Activated naive CD4-positive, alpha-beta T cell treated with anti-CD3 and anti-CD28 coated beads, Interleukin-2, amount 10 ng/mL, durations not matched to agents 7 days and 5 days (primary cell): ENCODE measurements around the gene PXK.

Experiments used
- CTCF ChIA-PET: fragments of 350-600 bp; sonication (Branson Sonifier 250); formaldehyde crosslinking; loops from one replicate; lab custom pipeline; 2021; ENCODE audit warnings: antibody characterized with exemption; lab: Charles Lee
- DNase-seq: peaks from one replicate; pipeline ENCODE4 v3.0.0-alpha.2; 2020
- H3K27ac Mint-ChIP-seq: one replicate; pipeline ENCODE4 v1.8.0; 2021; ENCODE audit warnings: mild to moderate bottlenecking, moderate library complexity, mixed read lengths
- H3K27me3 Mint-ChIP-seq: one replicate; pipeline ENCODE4 v1.8.0; 2021; ENCODE audit warnings: mild to moderate bottlenecking, mixed read lengths
- H3K36me3 Mint-ChIP-seq: one replicate; pipeline ENCODE4 v1.8.0; 2021; ENCODE audit warnings: mixed read lengths
- H3K4me1 Mint-ChIP-seq: one replicate; pipeline ENCODE4 v1.8.0; 2021; ENCODE audit warnings: mixed read lengths
- H3K4me3 Mint-ChIP-seq: one replicate; pipeline ENCODE4 v1.8.0; 2021; ENCODE audit warnings: mild to moderate bottlenecking, moderate library complexity, mixed read lengths
- H3K9me3 Mint-ChIP-seq: one replicate; pipeline ENCODE4 v1.8.0; 2021; ENCODE audit warnings: mixed read lengths

The PXK gene

GRCh38 chr3:58387650-58388546, 55.2 kb downstream of the PXK start:
- Mint-ChIP-seq H3K27ac (no peak overlapping the region), H3K9me3 (no peaks in the 10 kb centered on the region), H3K4me1 (peaks cover 20% of the 10 kb centered on the region), H3K36me3 (peaks cover 6% of the 10 kb centered on the region), H3K4me3 (no peak overlapping the region), H3K27me3 (no peaks in the 10 kb centered on the region)
- no peak for DNase-seq
- CTCF ChIA-PET = interaction anchor here (1.1 kb wide), 2 partner anchors 17 to 82 kb away, joined by 3 read pairs; partner anchors contain the start of genes HTD2 and RPP14

DNA sequence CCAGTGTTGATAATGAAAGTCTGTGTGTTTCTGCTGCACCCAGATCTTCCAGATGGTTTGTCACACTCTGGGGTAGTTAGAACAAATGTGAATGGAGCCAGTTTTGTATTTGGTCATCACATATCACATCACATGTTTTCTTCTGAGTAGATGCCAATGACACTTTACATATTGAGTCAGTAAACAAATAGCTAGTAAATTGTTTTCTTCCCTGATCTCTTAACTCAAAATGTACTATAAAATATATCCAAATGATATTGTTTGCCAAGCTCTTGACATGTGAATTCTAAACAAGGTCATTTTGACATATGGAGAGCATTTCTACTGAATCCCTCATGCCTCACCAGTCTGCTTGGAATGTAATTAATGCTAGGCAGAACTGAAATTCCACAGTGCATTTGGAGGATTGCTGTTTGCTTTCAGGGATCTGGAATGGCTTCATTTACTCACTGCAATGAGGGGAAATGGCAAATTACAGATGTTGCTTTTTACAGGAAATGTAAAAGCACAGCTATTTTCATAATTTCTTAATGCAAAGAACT, 55.9 kb downstream of the PXK start:
- DNase-seq = no peak
- no peak overlapping the region for H3K4me3 Mint-ChIP-seq
- H3K4me1 Mint-ChIP-seq = peaks cover 20% of the 10 kb centered on the region
- CTCF ChIA-PET = interaction anchor here (1.1 kb wide), 1 partner anchor 16 kb away, joined by 3 read pairs; no protein-coding TSS in a partner anchor
- peaks cover 4% of the 10 kb centered on the region for H3K36me3 Mint-ChIP-seq
- H3K27ac Mint-ChIP-seq = no peak overlapping the region
- H3K9me3 Mint-ChIP-seq = no peaks in the 10 kb centered on the region
- no peaks in the 10 kb centered on the region for H3K27me3 Mint-ChIP-seq

GRCh38 chr3:58391156-58391865, 58.6 kb downstream of the PXK start:
- H3K27me3 Mint-ChIP-seq = no peaks in the 10 kb centered on the region
- H3K36me3 Mint-ChIP-seq = peaks cover 8% of the 10 kb centered on the region
- no peaks in the 10 kb centered on the region for H3K9me3 Mint-ChIP-seq
- DNase-seq = no peak
- peaks cover 20% of the 10 kb centered on the region for H3K4me1 Mint-ChIP-seq
- CTCF ChIA-PET = interaction anchor here (1.0 to 1.2 kb wide), 2 partner anchors 66 to 127 kb away, joined by 3 read pairs; no protein-coding TSS in a partner anchor
- H3K27ac Mint-ChIP-seq = no peak overlapping the region
- no peak overlapping the region for H3K4me3 Mint-ChIP-seq

DNA sequence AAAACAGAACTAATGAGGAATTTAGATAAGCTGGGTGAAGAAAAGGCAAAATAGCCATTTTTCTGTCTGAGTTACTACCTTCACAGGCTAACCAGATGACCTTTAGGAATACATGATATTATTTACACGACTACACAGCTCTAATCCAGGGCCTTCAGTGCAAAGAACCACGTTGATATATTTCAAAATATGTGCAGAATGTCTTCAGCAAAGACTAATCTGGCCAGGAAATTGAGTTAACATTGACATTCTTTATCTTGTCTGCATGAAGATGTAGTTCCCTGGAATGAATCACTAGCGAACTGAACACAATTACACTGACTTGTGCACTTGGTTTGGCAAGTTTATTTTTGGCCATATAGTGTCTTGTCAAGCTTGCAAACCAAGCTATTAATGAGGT, 59.5 kb downstream of the PXK start:
- DNase-seq = no peak
- CTCF ChIA-PET = interaction anchor here (1.0 to 1.2 kb wide), 2 partner anchors 67 to 126 kb away, joined by 3 read pairs; no protein-coding TSS in a partner anchor
- no peak overlapping the region for H3K27ac Mint-ChIP-seq
- H3K36me3 Mint-ChIP-seq = peaks cover 9% of the 10 kb centered on the region
- H3K9me3 Mint-ChIP-seq = no peaks in the 10 kb centered on the region
- no peak overlapping the region for H3K4me3 Mint-ChIP-seq
- H3K27me3 Mint-ChIP-seq = no peaks in the 10 kb centered on the region
- H3K4me1 Mint-ChIP-seq = peaks cover 12% of the 10 kb centered on the region

- Mint-ChIP-seq H3K4me1 (no peaks in the 10 kb centered on the region), H3K4me3 (no peak overlapping the region), H3K27ac (no peak overlapping the region), H3K36me3 (peaks cover 21% of the 10 kb centered on the region), H3K27me3 (no peaks in the 10 kb centered on the region), H3K9me3 (no peaks in the 10 kb centered on the region)
- CTCF ChIA-PET = interaction anchor here (0.6 kb wide), 1 partner anchor 7 kb away, joined by 3 read pairs; no protein-coding TSS in a partner anchor
- DNase-seq = no peak
Observed at GRCh38 chr3:58394339-58394738, 61.6 kb downstream of the PXK start.

DNA sequence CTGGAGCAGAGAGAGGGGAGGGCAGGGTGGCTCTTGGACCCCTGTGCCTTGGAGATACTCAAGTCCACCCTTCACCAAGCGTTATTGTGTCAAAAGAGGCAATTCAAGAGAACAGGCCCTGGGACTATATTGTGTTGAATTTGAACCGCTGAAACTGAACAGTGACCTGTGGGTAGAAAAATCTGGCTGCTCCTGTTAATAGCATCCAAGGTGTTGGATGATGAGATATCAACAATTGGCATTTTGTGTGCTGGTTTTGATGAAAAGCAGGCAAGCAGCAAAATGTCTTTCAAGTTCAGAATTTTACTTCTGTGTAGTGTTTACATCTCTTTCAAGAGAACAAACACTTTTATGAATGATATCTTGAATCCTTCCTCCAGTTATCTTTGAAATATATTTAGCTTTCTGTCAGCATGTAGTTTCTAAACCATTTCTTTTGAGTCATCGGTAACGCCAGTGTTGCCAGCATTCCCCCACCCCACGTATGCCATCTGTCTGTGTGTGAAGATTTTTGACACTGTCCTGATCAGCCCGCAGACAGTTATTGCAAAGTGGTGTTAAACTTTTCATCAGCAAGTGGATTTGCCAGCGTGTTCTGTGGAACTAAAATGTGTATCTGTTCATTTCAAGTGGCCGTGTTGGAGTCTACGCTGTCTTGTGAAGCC, 66.1 kb downstream of the PXK start:
- H3K4me3 Mint-ChIP-seq = no peak overlapping the region
- peaks cover 21% of the 10 kb centered on the region for H3K36me3 Mint-ChIP-seq
- H3K4me1 Mint-ChIP-seq = peaks cover 5% of the 10 kb centered on the region
- no peak for DNase-seq
- no peak overlapping the region for H3K27ac Mint-ChIP-seq
- no peaks in the 10 kb centered on the region for H3K9me3 Mint-ChIP-seq
- CTCF ChIA-PET = no interaction called here
- no peaks in the 10 kb centered on the region for H3K27me3 Mint-ChIP-seq

GRCh38 chr3:58403513-58404109, 70.9 kb downstream of the PXK start:
- no peaks in the 10 kb centered on the region for H3K27me3 Mint-ChIP-seq

GRCh38 chr3:58404396-58404795, 71.7 kb downstream of the PXK start:
- peaks cover 12% of the 10 kb centered on the region for H3K36me3 Mint-ChIP-seq
- no peaks in the 10 kb centered on the region for H3K9me3 Mint-ChIP-seq
- H3K4me3 Mint-ChIP-seq = no peak overlapping the region
- DNase-seq = no peak
- H3K4me1 Mint-ChIP-seq = peaks cover 6% of the 10 kb centered on the region
- CTCF ChIA-PET = interaction anchor here (0.8 to 1.1 kb wide), 3 partner anchors 11 to 50 kb away, joined by 3 read pairs; no protein-coding TSS in a partner anchor
- H3K27me3 Mint-ChIP-seq = no peaks in the 10 kb centered on the region
- no peak overlapping the region for H3K27ac Mint-ChIP-seq

More at GRCh38 chr3:58403513-58404109, 70.9 kb downstream of the PXK start:
- no peak for DNase-seq
- Mint-ChIP-seq H3K36me3 (peaks cover 10% of the 10 kb centered on the region), H3K27ac (no peak overlapping the region), H3K4me1 (peaks cover 6% of the 10 kb centered on the region), H3K4me3 (no peak overlapping the region), H3K9me3 (no peaks in the 10 kb centered on the region)
- CTCF ChIA-PET = interaction anchor here (1.1 to 1.7 kb wide), 3 partner anchors 12 to 70 kb away, joined by 3 read pairs; no protein-coding TSS in a partner anchor

DNA sequence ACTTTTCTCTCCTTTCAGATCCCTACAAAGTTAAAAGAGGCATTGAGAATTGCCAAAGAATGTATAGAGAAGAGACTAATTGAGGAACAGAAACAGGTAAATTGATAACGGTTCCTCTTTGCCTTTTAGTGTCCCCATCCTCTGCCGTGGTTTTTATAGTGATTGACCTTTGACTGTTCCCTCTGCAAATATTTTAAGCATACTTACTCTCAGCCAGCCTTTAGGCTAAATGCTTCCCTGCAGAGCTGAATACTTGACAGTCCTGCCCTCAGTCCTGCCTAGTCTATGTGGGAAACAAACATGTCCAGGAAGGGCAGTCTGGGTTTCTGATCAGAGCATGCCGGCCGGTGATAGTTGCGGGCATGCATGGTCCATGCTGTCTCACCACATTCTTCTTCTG, 76.2 kb downstream of the PXK start:
- peaks cover 30% of the 10 kb centered on the region for H3K36me3 Mint-ChIP-seq
- DNase-seq = no peak
- peaks cover 2% of the 10 kb centered on the region for H3K4me1 Mint-ChIP-seq
- H3K27me3 Mint-ChIP-seq = no peaks in the 10 kb centered on the region
- CTCF ChIA-PET = interaction anchor here (1.1 to 1.8 kb wide), 3 partner anchors 75 to 103 kb away, joined by 3 to 4 read pairs (median 4); partner anchors contain the start of genes HTD2 and RPP14
- no peaks in the 10 kb centered on the region for H3K9me3 Mint-ChIP-seq
- no peak overlapping the region for H3K27ac Mint-ChIP-seq
- H3K4me3 Mint-ChIP-seq = no peak overlapping the region

DNA sequence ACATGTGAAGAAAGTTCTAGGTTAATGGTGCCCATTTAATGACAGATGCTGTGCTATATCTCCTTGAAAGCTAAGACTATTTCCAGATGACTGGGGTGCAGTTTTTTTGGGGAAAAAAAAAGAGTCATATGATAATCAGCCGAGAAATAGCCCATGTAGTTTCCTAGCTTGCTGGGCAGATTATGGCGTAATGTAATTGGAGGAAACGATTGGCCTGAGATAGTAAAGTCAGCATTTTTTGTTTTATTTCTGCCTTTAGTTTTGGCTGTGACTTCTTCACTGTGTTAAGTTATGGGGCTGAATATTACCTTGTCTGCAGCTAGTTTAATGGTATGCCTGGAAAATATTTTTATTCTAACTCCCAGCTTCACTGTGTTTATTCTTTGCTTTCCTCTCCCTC, 77.0 kb downstream of the PXK start:
- Mint-ChIP-seq H3K36me3 (peaks cover 28% of the 10 kb centered on the region), H3K27me3 (no peaks in the 10 kb centered on the region), H3K4me3 (no peak overlapping the region), H3K27ac (no peak overlapping the region), H3K4me1 (peaks cover 6% of the 10 kb centered on the region), H3K9me3 (no peaks in the 10 kb centered on the region)
- DNase-seq = no peak
- CTCF ChIA-PET = interaction anchor here (1.1 to 1.8 kb wide), 3 partner anchors 76 to 104 kb away, joined by 3 to 4 read pairs (median 4); partner anchors contain the start of genes HTD2 and RPP14

DNA sequence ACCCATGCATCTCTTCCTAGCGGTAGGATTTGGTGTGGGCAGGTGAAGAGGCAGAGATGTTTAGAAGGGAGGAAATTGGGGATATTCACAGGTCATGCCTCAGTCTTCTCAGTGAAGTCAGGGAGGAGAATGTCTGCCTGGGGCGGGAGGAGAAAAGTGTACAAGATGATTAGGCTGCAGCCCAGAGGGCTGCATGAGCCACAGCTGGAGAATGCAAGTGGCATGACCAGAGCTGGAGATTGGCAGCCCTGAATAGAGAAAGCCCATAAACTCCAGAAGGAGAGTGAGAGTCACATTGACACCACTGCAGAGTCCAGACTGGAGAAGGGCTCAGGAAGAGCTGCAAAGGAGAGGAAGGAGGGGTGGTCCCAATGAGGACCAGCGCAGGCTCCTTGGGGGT, 78.3 kb downstream of the PXK start:
- H3K27me3 Mint-ChIP-seq = no peaks in the 10 kb centered on the region
- H3K27ac Mint-ChIP-seq = no peak overlapping the region
- H3K4me1 Mint-ChIP-seq = peaks cover 6% of the 10 kb centered on the region

GRCh38 chr3:58411851-58412830, 79.4 kb downstream of the PXK start:
- H3K4me3 Mint-ChIP-seq = no peak overlapping the region
- no peaks in the 10 kb centered on the region for H3K9me3 Mint-ChIP-seq
- DNase-seq = no peak
- H3K27me3 Mint-ChIP-seq = no peaks in the 10 kb centered on the region
- CTCF ChIA-PET = interaction anchor here (1.0 to 1.7 kb wide), 4 partner anchors 11 to 104 kb away, joined by 3 to 11 read pairs (median 3); no protein-coding TSS in a partner anchor
- peaks cover 28% of the 10 kb centered on the region for H3K36me3 Mint-ChIP-seq
- peaks cover 6% of the 10 kb centered on the region for H3K4me1 Mint-ChIP-seq
- no peak overlapping the region for H3K27ac Mint-ChIP-seq

More for the DNA sequence above, 78.3 kb downstream of the PXK start:
- DNase-seq = no peak
- H3K36me3 Mint-ChIP-seq = peaks cover 28% of the 10 kb centered on the region
- CTCF ChIA-PET = interaction anchor here (1.1 kb wide), 1 partner anchor 77 kb away, joined by 4 read pairs; no protein-coding TSS in a partner anchor
- H3K4me3 Mint-ChIP-seq = no peak overlapping the region
- no peaks in the 10 kb centered on the region for H3K9me3 Mint-ChIP-seq
